Activated naive CD4-positive, alpha-beta T cell treated with anti-CD3 and anti-CD28 coated beads for 36 hours (primary cell): Measurements from ENCODE around the gene STK24. TPM values are rescaled to one million over a fixed set of nuclear protein-coding genes. Genes with fewer than 3 reads are reported as not detected.
"Not testable (repeated sequence)": the region's sequence is repeated elsewhere in the genome, so short reads cannot be mapped to it uniquely, and the experiment has no call there.

Experiments
- CTCF ChIA-PET: fragments of 350-600 bp; sonication (Branson Sonifier 250); formaldehyde crosslinking; loops from one replicate; lab custom pipeline; 2021; ENCODE audit warnings: antibody characterized with exemption; lab: Charles Lee
- DNase-seq: peaks from one replicate; pipeline ENCODE4 v3.0.0-alpha.2; 2020
- H3K27ac Mint-ChIP-seq: one replicate; pipeline ENCODE4 v1.8.0; 2021; ENCODE audit warnings: mild to moderate bottlenecking, mixed read lengths
- H3K27me3 Mint-ChIP-seq: one replicate; pipeline ENCODE4 v1.8.0; 2021; ENCODE audit warnings: low read depth, mixed read lengths
- H3K36me3 Mint-ChIP-seq: one replicate; pipeline ENCODE4 v1.8.0; 2021; ENCODE audit warnings: low read depth, mixed read lengths
- H3K4me1 Mint-ChIP-seq: one replicate; pipeline ENCODE4 v1.8.0; 2021; ENCODE audit warnings: low read depth, mixed read lengths
- H3K4me3 Mint-ChIP-seq: one replicate; pipeline ENCODE4 v1.8.0; 2021; ENCODE audit warnings: mild to moderate bottlenecking, moderate library complexity, mixed read lengths
- H3K9me3 Mint-ChIP-seq: one replicate; pipeline ENCODE4 v1.8.0; 2021; ENCODE audit warnings: mixed read lengths
- intact Hi-C: fragments of 100-400 bp; cut with micrococcal nuclease; formaldehyde crosslinking; loops from one replicate; pipeline ENCODE4 v1.15.1; 2023
- total RNA-seq, 2 experiments: library from RNA; stranded (reverse); gene quantifications; one replicate each; pipeline ENCODE4 v1.2.3, GENCODE V29; 2021

Gene STK24
- 10 to 100 TPM; 95.5 to 96.7 TPM for total RNA-seq

GRCh38 chr13:98576963-98577835, at the start of gene STK24:
TSS of gene STK24 (minus strand) at chr13:98577107. CDS start at chr13:98576786, 321 bp downstream.
- peak within 1 kb of the TSS; percentile 88 for H3K27ac Mint-ChIP-seq

DNA sequence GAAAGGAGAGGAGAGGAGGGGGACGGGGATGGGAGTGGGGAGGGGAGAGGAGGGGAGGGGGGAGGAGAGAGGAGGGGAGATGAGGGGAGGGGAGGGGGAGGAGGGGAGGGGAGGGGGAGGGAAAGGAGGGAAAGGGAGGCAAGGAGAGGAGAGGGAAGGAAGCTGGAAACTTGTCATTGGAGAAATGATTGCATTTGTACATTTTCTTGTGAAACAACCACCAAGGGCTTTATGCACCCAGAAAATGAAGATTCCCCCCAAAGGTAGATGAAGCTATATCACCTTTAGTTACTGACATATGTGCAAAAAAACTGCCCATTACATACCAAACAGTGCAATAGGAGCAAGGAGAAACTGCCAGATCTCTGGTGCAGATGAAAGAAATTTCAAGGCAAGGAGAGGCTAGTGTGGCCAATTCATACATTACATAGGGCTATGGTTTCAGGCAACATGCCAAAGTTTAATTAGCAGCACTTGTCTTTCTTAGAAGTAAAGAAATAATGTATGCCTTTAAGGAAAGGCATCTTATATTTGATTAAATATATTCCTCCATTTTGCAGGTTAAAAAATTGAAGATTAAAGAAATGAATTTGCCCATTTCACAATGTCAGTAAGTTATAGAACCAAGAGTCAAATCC, 49.5 kb upstream of the STK24 start:
- intact Hi-C loops, result no loop called here
- no peak for DNase-seq
- Mint-ChIP-seq H3K36me3 (no peaks in the 10 kb centered on the region), H3K9me3 (peaks cover 1% of the 10 kb centered on the region), H3K4me3 (no peak overlapping the region), H3K27ac (no peak overlapping the region), H3K4me1 (peaks cover 6% of the 10 kb centered on the region), H3K27me3 (no peaks in the 10 kb centered on the region)
- CTCF ChIA-PET, result interaction anchor here (1.3 kb wide), 1 partner anchor 27 kb away, joined by 3 read pairs; no protein-coding TSS in a partner anchor

More at GRCh38 chr13:98576963-98577835, at the start of gene STK24:
- CTCF ChIA-PET, result interaction anchor here (1.6 kb wide), 1 partner anchor 132 kb away, joined by 5 read pairs; no protein-coding TSS in a partner anchor
- H3K4me1 Mint-ChIP-seq, result peaks cover 35% of the 10 kb centered on the region
- H3K4me3 Mint-ChIP-seq, result peak within 1 kb of the TSS; percentile 84
- peak; percentile 46 for DNase-seq
- intact Hi-C loops, result loop anchor here (10.0 kb wide), 1 partner anchor 1352 kb away; the partner anchor contains the start of gene MBNL2
- peaks cover 2% of the 10 kb centered on the region for H3K36me3 Mint-ChIP-seq
- no peaks in the 10 kb centered on the region for H3K9me3 Mint-ChIP-seq
- no peaks in the 10 kb centered on the region for H3K27me3 Mint-ChIP-seq

GRCh38 chr13:98624589-98624988, 47.7 kb upstream of the STK24 start:
- H3K27me3 Mint-ChIP-seq, H3K27ac Mint-ChIP-seq, intact Hi-C loops, CTCF ChIA-PET, H3K36me3 Mint-ChIP-seq, H3K9me3 Mint-ChIP-seq, H3K4me1 Mint-ChIP-seq, DNase-seq, H3K4me3 Mint-ChIP-seq: not testable (repeated sequence)

DNA sequence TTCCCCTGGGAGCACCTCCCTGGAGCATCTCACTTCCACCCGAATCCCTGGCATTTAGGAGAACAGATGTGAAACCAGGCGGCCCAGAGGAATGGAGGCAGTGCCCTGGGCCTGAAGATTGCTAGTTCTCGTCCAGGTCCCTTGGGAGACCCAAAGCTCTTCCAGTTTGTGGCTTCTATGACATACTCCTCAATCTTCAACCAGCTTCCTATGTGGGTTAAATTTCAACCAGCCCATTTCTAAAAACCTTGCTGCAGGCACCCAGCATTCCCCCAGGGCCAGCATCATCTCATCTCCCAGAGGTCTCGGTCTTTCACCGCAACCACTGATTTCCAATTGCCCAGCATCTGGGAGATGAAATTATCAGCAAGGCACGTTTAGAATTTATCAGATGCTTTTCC, 46.0 kb upstream of the STK24 start:
- Mint-ChIP-seq H3K4me3 (no peak overlapping the region), H3K27me3 (no peaks in the 10 kb centered on the region), H3K27ac (no peak overlapping the region), H3K36me3 (no peaks in the 10 kb centered on the region), H3K4me1 (peaks cover 6% of the 10 kb centered on the region), H3K9me3 (no peaks in the 10 kb centered on the region)
- CTCF ChIA-PET, result interaction anchor here (0.7 to 1.2 kb wide), 3 partner anchors 25 to 178 kb away, joined by 3 to 5 read pairs (median 4); no protein-coding TSS in a partner anchor
- intact Hi-C loops, result no loop called here
- DNase-seq, result no peak

DNA sequence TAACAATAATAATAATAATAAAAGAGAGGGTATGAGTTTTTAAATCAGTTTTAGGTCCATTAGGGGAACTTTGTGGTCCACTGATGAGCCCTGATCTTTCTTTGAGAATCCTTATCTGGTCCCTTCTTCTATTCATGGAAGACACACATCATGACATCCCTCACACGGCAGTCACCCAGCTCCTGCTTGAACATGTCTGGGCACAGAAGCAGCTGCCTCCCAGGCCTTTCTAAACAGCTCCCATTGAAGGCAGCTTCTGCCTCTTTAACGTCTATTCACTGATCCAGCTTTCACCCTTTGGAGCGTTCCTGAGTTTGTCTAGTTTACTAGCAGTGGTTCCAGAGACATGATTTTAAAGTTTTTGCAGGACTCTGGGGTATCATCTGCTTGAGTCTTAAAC, 42.6 kb upstream of the STK24 start:
- CTCF ChIA-PET, result no interaction called here
- Mint-ChIP-seq H3K27ac (no peak overlapping the region), H3K9me3 (no peaks in the 10 kb centered on the region), H3K36me3 (no peaks in the 10 kb centered on the region), H3K4me3 (no peak overlapping the region), H3K27me3 (no peaks in the 10 kb centered on the region), H3K4me1 (peaks cover 6% of the 10 kb centered on the region)
- no peak for DNase-seq
- intact Hi-C loops, result no loop called here

GRCh38 chr13:98615595-98615994, 38.7 kb upstream of the STK24 start:
- H3K27ac Mint-ChIP-seq, H3K27me3 Mint-ChIP-seq, H3K4me3 Mint-ChIP-seq, DNase-seq, H3K36me3 Mint-ChIP-seq, H3K4me1 Mint-ChIP-seq, intact Hi-C loops, H3K9me3 Mint-ChIP-seq: not testable (repeated sequence)
- CTCF ChIA-PET, result interaction anchor here (0.6 to 2.0 kb wide), 2 partner anchors 20 to 38 kb away, joined by 4 to 8 read pairs; no protein-coding TSS in a partner anchor

DNA sequence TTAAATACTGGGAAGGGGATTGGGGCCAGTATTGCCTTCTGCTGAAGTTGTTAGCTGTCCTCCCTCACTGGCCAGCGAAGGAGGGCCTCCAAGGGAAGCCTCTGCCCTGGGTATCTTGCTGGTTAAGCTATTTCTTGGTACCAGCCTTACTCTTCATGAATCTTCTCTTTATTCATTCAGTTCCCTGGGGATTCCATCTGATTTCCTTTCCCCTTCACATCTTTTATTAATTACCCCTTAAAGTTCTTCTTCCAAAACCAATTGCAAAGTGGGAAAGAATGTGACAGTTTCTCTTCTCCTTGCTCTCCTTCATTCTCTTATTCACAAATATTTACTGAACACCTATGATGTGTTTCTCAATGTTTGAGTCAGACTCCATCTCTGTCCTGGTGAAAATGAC, 36.7 kb upstream of the STK24 start:
- intact Hi-C loops, result no loop called here
- no peak overlapping the region for H3K27ac Mint-ChIP-seq
- H3K36me3 Mint-ChIP-seq, result no peaks in the 10 kb centered on the region
- CTCF ChIA-PET, result no interaction called here
- H3K9me3 Mint-ChIP-seq, result no peaks in the 10 kb centered on the region
- no peaks in the 10 kb centered on the region for H3K27me3 Mint-ChIP-seq
- no peak overlapping the region for H3K4me3 Mint-ChIP-seq
- no peaks in the 10 kb centered on the region for H3K4me1 Mint-ChIP-seq
- no peak for DNase-seq

- DNase-seq, result no peak
- H3K27me3 Mint-ChIP-seq, result no peaks in the 10 kb centered on the region
- no peaks in the 10 kb centered on the region for H3K9me3 Mint-ChIP-seq
- no peak overlapping the region for H3K27ac Mint-ChIP-seq
- CTCF ChIA-PET, result no interaction called here
- no peak overlapping the region for H3K4me3 Mint-ChIP-seq
- H3K36me3 Mint-ChIP-seq, result no peaks in the 10 kb centered on the region
- peaks cover 5% of the 10 kb centered on the region for H3K4me1 Mint-ChIP-seq
- intact Hi-C loops, result no loop called here
Measured at GRCh38 chr13:98609756-98610155, 32.8 kb upstream of the STK24 start.

DNA sequence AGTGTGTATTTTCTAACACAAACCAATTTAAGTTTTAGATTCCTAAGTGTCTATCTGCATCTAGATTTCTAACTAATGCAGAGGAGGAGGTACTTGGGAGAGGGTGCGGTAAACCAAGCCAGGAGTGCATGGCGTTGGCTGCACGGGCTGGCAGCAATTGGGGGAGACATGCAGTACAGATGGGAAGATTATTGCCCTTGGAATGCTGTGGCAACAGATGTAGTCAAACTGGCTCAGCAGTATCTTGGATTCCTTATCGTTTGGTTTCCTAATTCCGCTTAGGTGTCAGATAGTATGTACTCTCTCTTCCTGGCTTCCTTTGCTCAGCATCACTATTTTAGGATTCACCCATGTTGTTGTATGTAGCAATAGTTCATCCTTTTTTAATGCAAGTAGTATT, 29.4 kb upstream of the STK24 start:
- no peak overlapping the region for H3K27ac Mint-ChIP-seq
- no peaks in the 10 kb centered on the region for H3K36me3 Mint-ChIP-seq
- intact Hi-C loops, result no loop called here
- H3K4me3 Mint-ChIP-seq, result no peak overlapping the region
- H3K4me1 Mint-ChIP-seq, result peaks cover 5% of the 10 kb centered on the region
- H3K27me3 Mint-ChIP-seq, result no peaks in the 10 kb centered on the region
- CTCF ChIA-PET, result no interaction called here
- no peak for DNase-seq
- H3K9me3 Mint-ChIP-seq, result no peaks in the 10 kb centered on the region

GRCh38 chr13:98599502-98600328, 22.8 kb upstream of the STK24 start:
- peaks cover 12% of the 10 kb centered on the region for H3K4me1 Mint-ChIP-seq
- H3K9me3 Mint-ChIP-seq, result no peaks in the 10 kb centered on the region
- H3K36me3 Mint-ChIP-seq, result no peaks in the 10 kb centered on the region
- CTCF ChIA-PET, result interaction anchor here (0.7 to 1.7 kb wide), 5 partner anchors 13 to 169 kb away, joined by 3 to 5 read pairs (median 3); no protein-coding TSS in a partner anchor
- no peak for DNase-seq
- H3K27me3 Mint-ChIP-seq, result no peaks in the 10 kb centered on the region
- H3K4me3 Mint-ChIP-seq, result no peak overlapping the region
- intact Hi-C loops, result no loop called here
- H3K27ac Mint-ChIP-seq, result no peak overlapping the region

DNA sequence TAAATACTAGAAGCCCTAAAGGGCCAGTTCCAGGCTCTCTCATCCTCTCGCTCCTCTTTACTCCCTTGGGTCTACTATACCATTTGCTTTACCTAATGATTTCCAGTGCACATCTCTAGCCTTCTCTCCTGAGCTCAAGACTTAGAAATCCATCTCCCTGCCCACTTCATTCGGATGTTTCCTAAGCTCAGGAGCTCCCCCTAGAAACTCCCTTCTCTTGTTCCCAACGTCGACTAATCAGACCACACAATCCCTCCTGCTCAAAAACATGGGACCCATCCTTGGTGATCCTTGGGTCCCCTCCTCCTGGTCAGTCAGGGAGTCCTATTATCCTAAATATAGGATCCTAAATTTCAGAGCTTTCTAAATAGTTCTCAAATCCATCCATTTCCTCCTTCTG, 21.1 kb upstream of the STK24 start:
- CTCF ChIA-PET, result interaction anchor here (1.0 to 1.3 kb wide), 2 partner anchors 11 to 24 kb away, joined by 3 to 4 read pairs; no protein-coding TSS in a partner anchor
- intact Hi-C loops, result no loop called here
- peaks cover 12% of the 10 kb centered on the region for H3K4me1 Mint-ChIP-seq
- no peaks in the 10 kb centered on the region for H3K9me3 Mint-ChIP-seq
- no peaks in the 10 kb centered on the region for H3K27me3 Mint-ChIP-seq
- H3K36me3 Mint-ChIP-seq, result no peaks in the 10 kb centered on the region
- H3K27ac Mint-ChIP-seq, result peak overlapping the region; percentile 16
- no peak overlapping the region for H3K4me3 Mint-ChIP-seq
- DNase-seq, result no peak

DNA sequence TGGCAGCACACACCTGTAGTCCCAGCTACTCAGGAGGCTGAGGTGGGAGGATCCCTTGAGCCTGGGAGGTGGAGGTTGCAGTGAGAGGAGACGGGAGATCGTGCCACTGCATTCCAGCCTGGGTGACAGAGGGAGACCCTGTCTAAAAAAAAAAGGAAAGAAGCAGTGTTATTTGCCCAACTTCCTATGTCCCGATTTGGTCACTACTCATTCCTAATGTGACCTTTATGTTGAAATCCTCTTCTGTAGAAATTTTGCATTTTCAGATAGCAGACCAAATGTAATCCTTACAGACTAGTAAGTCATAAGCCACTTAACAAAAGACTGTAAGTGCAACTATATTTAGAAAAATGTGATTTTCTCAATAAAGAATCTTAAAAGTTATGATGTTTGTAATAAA, 18.2 kb upstream of the STK24 start:
- H3K27me3 Mint-ChIP-seq, result no peaks in the 10 kb centered on the region
- peaks cover 12% of the 10 kb centered on the region for H3K4me1 Mint-ChIP-seq
- no peak overlapping the region for H3K27ac Mint-ChIP-seq
- no peak for DNase-seq
- H3K9me3 Mint-ChIP-seq, result peaks cover 4% of the 10 kb centered on the region
- CTCF ChIA-PET, result interaction anchor here (1.9 kb wide), 1 partner anchor 58 kb away, joined by 6 read pairs; no protein-coding TSS in a partner anchor
- intact Hi-C loops, result no loop called here
- H3K4me3 Mint-ChIP-seq, result no peak overlapping the region
- no peaks in the 10 kb centered on the region for H3K36me3 Mint-ChIP-seq
